GM12878 (cell line): ENCODE data around the gene RHAG. TPM values are rescaled to one million over a fixed set of nuclear protein-coding genes. Genes with fewer than 3 reads are reported as not detected.
"Not testable (repeated sequence)": the region's sequence is repeated elsewhere in the genome, so short reads cannot be mapped to it uniquely, and the experiment has no call there.

Experiments
- ATAC-seq: fragments of 200-7000 bp; cut with Tn5 transposase; 3 replicates; pipeline ENCODE4 v1.9.1; 2020; ENCODE audit warnings: mild to moderate bottlenecking, moderate library complexity
- BruUV-seq: library from RNA; stranded (reverse); fragments of 400-500 nt; replicated peaks from 2 replicates; lab custom pipeline; 2021; lab: Mats Ljungman, UMichigan
- CTCF ChIA-PET: fragments of 300-600 bp; sonication (Branson Sonifier 250); formaldehyde crosslinking; extraction: SDS; loops from one replicate; lab custom pipeline; 2021; ENCODE audit warnings: inconsistent platforms; lab: Yijun Ruan, JAX
- POLR2A ChIA-PET: fragments of 350-600 bp; formaldehyde crosslinking; extraction: SDS; loops from one replicate; lab custom pipeline; 2021; ENCODE audit warnings: inconsistent platforms; lab: Charles Lee
- RAD21 ChIA-PET: fragments of 300-600 bp; sonication (Branson Sonifier 250); formaldehyde crosslinking; loops from one replicate; lab custom pipeline; 2023; ENCODE audit warnings: antibody characterized with exemption; ENCODE audit not compliant: unreplicated experiment; lab: Charles Lee
- SMC1A ChIA-PET: fragments of 300-600 bp; sonication (Branson Sonifier 250); formaldehyde crosslinking; loops from one replicate; lab custom pipeline; 2023; ENCODE audit not compliant: unreplicated experiment, uncharacterized antibody; lab: Charles Lee
- DNase-seq: peaks from one replicate; pipeline ENCODE4 v3.0.0-alpha.2; 2011; ENCODE audit warnings: low read depth, low spot score
- FAIRE-seq: peaks from 3 replicates; lab custom pipeline; 2011; peaks lifted over from hg19 to GRCh38; lab: Jason Lieb, UNC
- H2AFZ ChIP-seq: 2 replicates; pipeline ENCODE4 v1.6.0; 2011; ENCODE audit warnings: low read depth, low read length, control low read depth; ENCODE audit not compliant: control insufficient read depth
- H3K27ac ChIP-seq: 2 replicates; pipeline ENCODE4 v1.5.1; 2011; ENCODE audit warnings: control low read depth; ENCODE audit not compliant: control insufficient read depth, insufficient read depth
- H3K27me3 ChIP-seq, 2 experiments: replicated peaks in 1 of 2; 2 replicates each; pipeline versions ENCODE4 v1.6.0 to v1.6.1; 2011; ENCODE audit warnings: low read length in 1 of 2; ENCODE audit not compliant: control insufficient read depth in 2 of 2, insufficient read depth in 2 of 2
- H3K36me3 ChIP-seq, 2 experiments: 2 replicates each; pipeline ENCODE4 v1.5.1; 2011; ENCODE audit warnings: low read length in 1 of 2; ENCODE audit not compliant: control insufficient read depth in 2 of 2, insufficient read depth in 2 of 2
- H3K4me1 ChIP-seq: 2 replicates; pipeline ENCODE4 v1.6.1; 2011; ENCODE audit warnings: mild to moderate bottlenecking, low read length, moderate library complexity, mixed read lengths; ENCODE audit not compliant: control insufficient read depth, insufficient read depth
- H3K4me2 ChIP-seq: 2 replicates; pipeline ENCODE4 v1.6.0; 2011; ENCODE audit warnings: control low read depth; ENCODE audit not compliant: control insufficient read depth, insufficient read depth
- H3K4me3 ChIP-seq: fragments of 200-600 bp; sonication (generic); 2 replicates; pipeline ENCODE4 v1.5.1; 2016
- H3K79me2 ChIP-seq: 2 replicates; pipeline ENCODE4 v1.6.0; 2011; ENCODE audit warnings: low read length; ENCODE audit not compliant: control insufficient read depth, insufficient read depth
- H3K9ac ChIP-seq: 2 replicates; pipeline ENCODE4 v1.8.0; 2011; ENCODE audit warnings: low read length, control low read depth, mixed read lengths; ENCODE audit not compliant: control insufficient read depth, insufficient read depth
- H3K9me3 ChIP-seq: replicated peaks from 3 replicates; pipeline ENCODE4 v1.5.1; 2011; ENCODE audit warnings: mild to moderate bottlenecking, low read length; ENCODE audit not compliant: control insufficient read depth, insufficient read depth
- H4K20me1 ChIP-seq: 2 replicates; pipeline ENCODE4 v1.6.0; 2011; ENCODE audit not compliant: control insufficient read depth, insufficient read depth
- CUX1 ChIP-seq: IDR thresholded peaks from 2 replicates; pipeline ENCODE4 v1.6.1; 2012; ENCODE audit warnings: improper control_type of control experiment, low read depth, low read length; ENCODE audit not compliant: insufficient replicate concordance
- RELA ChIP-seq: fragments of 450-650 bp; IDR thresholded peaks from 2 replicates; pipeline ENCODE4 v1.8.0; 2014; ENCODE audit warnings: borderline replicate concordance; ENCODE audit not compliant: partially characterized antibody
- WGBS: methylation state at CpG from one replicate; pipeline ENCODE4 v1.1.6; 2016; ENCODE audit warnings: low lambda C conversion rate; ENCODE audit not compliant: insufficient replicate concordance, insufficient coverage; ENCODE audit errors: missing lambda C conversion rate; 5-methylcytosine and 5-hydroxymethylcytosine counted together
- in situ Hi-C: fragments of 300-500 bp; cut with MboI; formaldehyde crosslinking; loops from 9 replicates; pipeline ENCODE4 v1.14.3; 2018; ENCODE audit warnings: mixed read lengths
- intact Hi-C: fragments of 100-400 bp; cut with micrococcal nuclease; formaldehyde crosslinking; loops from one replicate; pipeline ENCODE4 v1.14.2; 2022; ENCODE audit not compliant: unreplicated experiment
- polyA plus RNA-seq, 11 experiments: library from polyadenylated mRNA; depleted of rRNA in 4 of 11; unstranded in 6 of 11; stranded (reverse) in 5 of 11; fragments of >200 nt; fragmentation: Nextera tagmentation in 4 of 11; fragmentation: Illumina TruSeq in 1 of 11; extraction: Ambion mirVana in 4 of 11; extraction: Trizol in 1 of 11; gene quantifications; 1 replicate in 1 of 11; 2 replicates in 10 of 11; pipeline versions ENCODE4 v1.2.1 to v1.2.3, GENCODE V29; 2011 to 2016; ENCODE audit warnings: inconsistent platforms in 2 of 11, missing spikeins in 2 of 11, low read depth in 1 of 11
- total RNA-seq, 4 experiments: library from RNA; depleted of rRNA in 3 of 4; stranded (reverse); fragments of >200 nt in 3 of 4; fragmentation: Illumina TruSeq in 1 of 4; extraction: Trizol in 1 of 4; gene quantifications; 2 replicates each; pipeline versions ENCODE4 v1.2.1 to v1.2.3, GENCODE V29; 2013 to 2021
- TF ChIP-seq, protein P1 (sequence below): IDR thresholded peaks from 2 replicates; pipeline ENCODE4 v1.6.1; 2012; ENCODE audit warnings: low read length, inconsistent platforms

Gene RHAG
- total and polyA plus RNA-seq, 10 of the 15 experiments (the other 5 are each of a cell fraction or from before 2014, with no cell fraction given): 0.06 to 0.18 (median 0.10) TPM; not detected in 6

GRCh38 chr6:49609285-49609684, 27.4 kb downstream of the RHAG start (continued):
- TF ChIP-seq CUX1 (no peak), RELA (no peak)
- TF ChIP-seq, protein P1, sequence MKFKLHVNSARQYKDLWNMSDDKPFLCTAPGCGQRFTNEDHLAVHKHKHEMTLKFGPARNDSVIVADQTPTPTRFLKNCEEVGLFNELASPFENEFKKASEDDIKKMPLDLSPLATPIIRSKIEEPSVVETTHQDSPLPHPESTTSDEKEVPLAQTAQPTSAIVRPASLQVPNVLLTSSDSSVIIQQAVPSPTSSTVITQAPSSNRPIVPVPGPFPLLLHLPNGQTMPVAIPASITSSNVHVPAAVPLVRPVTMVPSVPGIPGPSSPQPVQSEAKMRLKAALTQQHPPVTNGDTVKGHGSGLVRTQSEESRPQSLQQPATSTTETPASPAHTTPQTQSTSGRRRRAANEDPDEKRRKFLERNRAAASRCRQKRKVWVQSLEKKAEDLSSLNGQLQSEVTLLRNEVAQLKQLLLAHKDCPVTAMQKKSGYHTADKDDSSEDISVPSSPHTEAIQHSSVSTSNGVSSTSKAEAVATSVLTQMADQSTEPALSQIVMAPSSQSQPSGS: no peak

- H3K9ac ChIP-seq, ATAC-seq, BruUV-seq, SMC1A ChIA-PET, FAIRE-seq, H2AFZ ChIP-seq, RAD21 ChIA-PET, DNase-seq, H3K4me1 ChIP-seq, H3K79me2 ChIP-seq, POLR2A ChIA-PET, H3K27me3 ChIP-seq, H3K36me3 ChIP-seq, intact Hi-C loops, H3K27ac ChIP-seq, H3K9me3 ChIP-seq, H3K4me2 ChIP-seq, H4K20me1 ChIP-seq, H3K4me3 ChIP-seq: not testable (repeated sequence)
- WGBS: 43% methylated on average over 9 of the region's 9 CpGs
- CTCF ChIA-PET: interaction anchor here (0.8 to 9.8 kb wide), 3 partner anchors 65 to 77 kb away, joined by 3 to 98 read pairs (median 5); no protein-coding TSS in a partner anchor
- in situ Hi-C loops: loop anchor here (5.0 kb wide), 1 partner anchor 81 kb away; no protein-coding TSS in a partner anchor
Observed at GRCh38 chr6:49608275-49608674, 28.4 kb downstream of the RHAG start.
